K562 (cell line): ENCODE results near the gene HOXD9.

Source experiments
- ADNP ChIP-seq: fragments of 200-800 bp; sonication (Bioruptor generic); IDR thresholded peaks from 2 replicates; pipeline ENCODE4 v1.6.1; 2016; ENCODE audit warnings: missing genetic modification characterization, missing compliant biosample characterization
- ARHGAP35 ChIP-seq: fragments of 450-650 bp; IDR thresholded peaks from 2 replicates; pipeline ENCODE4 v1.6.1; 2018; ENCODE audit not compliant: partially characterized antibody
- CHD2 ChIP-seq: IDR thresholded peaks from 2 replicates; pipeline ENCODE4 v1.6.1; 2011; ENCODE audit warnings: low read depth, low read length
- DPF2 ChIP-seq: fragments of 450-650 bp; IDR thresholded peaks from 2 replicates; pipeline ENCODE4 v1.6.1; 2016
- EP300 ChIP-seq: IDR thresholded peaks from 2 replicates; pipeline ENCODE4 v1.6.1; 2012; ENCODE audit warnings: low read length, improper control_type of control experiment
- HCFC1 ChIP-seq: IDR thresholded peaks from 2 replicates; pipeline ENCODE4 v1.6.1; 2012; ENCODE audit warnings: low read depth, low read length, improper control_type of control experiment
- PATZ1 ChIP-seq: fragments of 250-450 bp; sonication (Bioruptor Pico); IDR thresholded peaks from 2 replicates; pipeline ENCODE4 v1.5.0; 2020; ENCODE audit warnings: mild to moderate bottlenecking, borderline replicate concordance
- POLR2A ChIP-seq: fragments of 450-650 bp; conservative IDR thresholded peaks from 2 replicates; pipeline ENCODE4 v1.6.1; 2016
- POLR2AphosphoS5 ChIP-seq: IDR thresholded peaks from 2 replicates; pipeline ENCODE4 v1.6.1; 2011; ENCODE audit warnings: mild to moderate bottlenecking, low read depth, low read length, moderate library complexity; ENCODE audit not compliant: control insufficient read depth, insufficient read depth
- POU5F1 ChIP-seq: fragments of 150-350 bp; IDR thresholded peaks from 2 replicates; pipeline ENCODE4 v1.6.1; 2014; ENCODE audit warnings: borderline replicate concordance, low read length, low read depth, mild to moderate bottlenecking; ENCODE audit not compliant: partially characterized antibody
- RAD21 ChIP-seq, 2 experiments: fragments of 250-450 bp in 1 of 2; fragments of 450-650 bp in 1 of 2; sonication (Bioruptor Pico) in 1 of 2; formaldehyde crosslinking in 1 of 2; IDR thresholded peaks in 1 of 2; conservative IDR thresholded peaks in 1 of 2; 2 replicates each; pipeline versions ENCODE4 v1.4.0 to v1.8.0; 2020 to 2022; ENCODE audit warnings: mild to moderate bottlenecking in 2 of 2, moderate library complexity in 1 of 2
- TSC22D4 ChIP-seq: fragments of 450-650 bp; IDR thresholded peaks from 2 replicates; pipeline ENCODE4 v1.6.1; 2016; ENCODE audit warnings: missing genetic modification characterization, missing biosample characterization, control low read depth
- TF ChIP-seq, protein P1 (sequence below): sonication (generic); formaldehyde crosslinking; IDR thresholded peaks from 2 replicates; pipeline ENCODE4 v1.9.0; 2022; ENCODE audit warnings: mild to moderate bottlenecking, missing genetic modification reagents

- no peak for TF ChIP-seq EP300
- TF ChIP-seq RAD21 (CRISPR knock-in tag; conservative IDR thresholded peaks at IDR 0.05 in 1 of 2, IDR thresholded peaks at IDR 0.05 in 1 of 2), result no peak
- TF ChIP-seq TSC22D4, result no peak
- no peak for TF ChIP-seq POLR2A
- TF ChIP-seq POLR2AphosphoS5, result no peak
- no peak for TF ChIP-seq HCFC1
- no peak for TF ChIP-seq POU5F1
- TF ChIP-seq CHD2, result no peak
- TF ChIP-seq, protein P1, sequence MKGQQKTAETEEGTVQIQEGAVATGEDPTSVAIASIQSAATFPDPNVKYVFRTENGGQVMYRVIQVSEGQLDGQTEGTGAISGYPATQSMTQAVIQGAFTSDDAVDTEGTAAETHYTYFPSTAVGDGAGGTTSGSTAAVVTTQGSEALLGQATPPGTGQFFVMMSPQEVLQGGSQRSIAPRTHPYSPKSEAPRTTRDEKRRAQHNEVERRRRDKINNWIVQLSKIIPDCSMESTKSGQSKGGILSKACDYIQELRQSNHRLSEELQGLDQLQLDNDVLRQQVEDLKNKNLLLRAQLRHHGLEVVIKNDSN (CRISPR knock-in tag), result peak; percentile 62; the same call in 1 of the 2 replicates
- no peak for TF ChIP-seq PATZ1 (CRISPR knock-in tag)
- TF ChIP-seq ADNP (tag), result no peak
- TF ChIP-seq DPF2, result no peak
- TF ChIP-seq ARHGAP35, result no peak
These were observed 29.1 kb downstream of the HOXD9 start, which contains the start of gene HOXD4 for GRCh38 chr2:176151442-176152287.
